HUES6 (cell line): Measurements from ENCODE around the gene HEXIM1.

Source experiments
- H3K27ac ChIP-seq: 2 replicates; pipeline ENCODE4 v1.7.0; 2013; ENCODE audit warnings: low read depth, mild to moderate bottlenecking, low read length, inconsistent platforms
- H3K27me3 ChIP-seq: 2 replicates; pipeline ENCODE4 v1.6.1; 2013; ENCODE audit warnings: low read length; ENCODE audit not compliant: control insufficient read depth, insufficient read depth
- H3K36me3 ChIP-seq: 2 replicates; pipeline ENCODE4 v1.6.1; 2013; ENCODE audit warnings: low read length; ENCODE audit not compliant: control insufficient read depth, insufficient read depth
- H3K4me1 ChIP-seq: 2 replicates; pipeline ENCODE4 v1.6.1; 2013; ENCODE audit warnings: low read length; ENCODE audit not compliant: control insufficient read depth, insufficient read depth
- H3K4me3 ChIP-seq: 2 replicates; pipeline ENCODE4 v1.5.1; 2013; ENCODE audit warnings: low read depth, low read length
- H3K9ac ChIP-seq: one replicate; pipeline ENCODE4 v1.6.1; 2013; ENCODE audit warnings: mild to moderate bottlenecking, low read length
- H3K9me3 ChIP-seq: 2 replicates; pipeline ENCODE4 v1.6.1; 2013; ENCODE audit warnings: low read depth, low read length; ENCODE audit not compliant: control insufficient read depth, insufficient read depth

Gene HEXIM1

DNA sequence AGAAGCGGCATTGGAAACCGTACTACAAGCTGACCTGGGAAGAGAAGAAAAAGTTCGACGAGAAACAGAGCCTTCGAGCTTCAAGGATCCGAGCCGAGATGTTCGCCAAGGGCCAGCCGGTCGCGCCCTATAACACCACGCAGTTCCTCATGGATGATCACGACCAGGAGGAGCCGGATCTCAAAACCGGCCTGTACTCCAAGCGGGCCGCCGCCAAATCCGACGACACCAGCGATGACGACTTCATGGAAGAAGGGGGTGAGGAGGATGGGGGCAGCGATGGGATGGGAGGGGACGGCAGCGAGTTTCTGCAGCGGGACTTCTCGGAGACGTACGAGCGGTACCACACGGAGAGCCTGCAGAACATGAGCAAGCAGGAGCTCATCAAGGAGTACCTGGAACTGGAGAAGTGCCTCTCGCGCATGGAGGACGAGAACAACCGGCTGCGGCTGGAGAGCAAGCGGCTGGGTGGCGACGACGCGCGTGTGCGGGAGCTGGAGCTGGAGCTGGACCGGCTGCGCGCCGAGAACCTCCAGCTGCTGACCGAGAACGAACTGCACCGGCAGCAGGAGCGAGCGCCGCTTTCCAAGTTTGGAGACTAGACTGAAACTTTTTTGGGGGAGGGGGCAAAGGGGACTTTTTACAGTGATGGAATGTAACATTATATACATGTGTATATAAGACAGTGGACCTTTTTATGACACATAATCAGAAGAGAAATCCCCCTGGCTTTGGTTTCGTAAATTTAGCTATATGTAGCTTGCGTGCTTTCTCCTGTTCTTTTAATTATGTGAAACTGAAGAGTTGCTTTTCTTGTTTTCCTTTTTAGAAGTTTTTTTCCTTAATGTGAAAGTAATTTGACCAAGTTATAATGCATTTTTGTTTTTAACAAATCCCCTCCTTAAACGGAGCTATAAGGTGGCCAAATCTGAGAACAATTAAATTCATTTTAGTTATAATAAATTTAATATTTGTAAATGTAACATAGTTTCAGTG lies 1.7 kb downstream of the HEXIM1 start:
- Histone ChIP-seq H3K9me3 (no peaks in the 10 kb centered on the region), H3K4me3 (peak overlapping the region; percentile 93), H3K9ac (peak overlapping the region; percentile 85), H3K27me3 (no peaks in the 10 kb centered on the region), H3K4me1 (peaks cover 12% of the 10 kb centered on the region), H3K27ac (no peak overlapping the region; the same call in 1 of the 2 replicates), H3K36me3 (no peaks in the 10 kb centered on the region)

DNA sequence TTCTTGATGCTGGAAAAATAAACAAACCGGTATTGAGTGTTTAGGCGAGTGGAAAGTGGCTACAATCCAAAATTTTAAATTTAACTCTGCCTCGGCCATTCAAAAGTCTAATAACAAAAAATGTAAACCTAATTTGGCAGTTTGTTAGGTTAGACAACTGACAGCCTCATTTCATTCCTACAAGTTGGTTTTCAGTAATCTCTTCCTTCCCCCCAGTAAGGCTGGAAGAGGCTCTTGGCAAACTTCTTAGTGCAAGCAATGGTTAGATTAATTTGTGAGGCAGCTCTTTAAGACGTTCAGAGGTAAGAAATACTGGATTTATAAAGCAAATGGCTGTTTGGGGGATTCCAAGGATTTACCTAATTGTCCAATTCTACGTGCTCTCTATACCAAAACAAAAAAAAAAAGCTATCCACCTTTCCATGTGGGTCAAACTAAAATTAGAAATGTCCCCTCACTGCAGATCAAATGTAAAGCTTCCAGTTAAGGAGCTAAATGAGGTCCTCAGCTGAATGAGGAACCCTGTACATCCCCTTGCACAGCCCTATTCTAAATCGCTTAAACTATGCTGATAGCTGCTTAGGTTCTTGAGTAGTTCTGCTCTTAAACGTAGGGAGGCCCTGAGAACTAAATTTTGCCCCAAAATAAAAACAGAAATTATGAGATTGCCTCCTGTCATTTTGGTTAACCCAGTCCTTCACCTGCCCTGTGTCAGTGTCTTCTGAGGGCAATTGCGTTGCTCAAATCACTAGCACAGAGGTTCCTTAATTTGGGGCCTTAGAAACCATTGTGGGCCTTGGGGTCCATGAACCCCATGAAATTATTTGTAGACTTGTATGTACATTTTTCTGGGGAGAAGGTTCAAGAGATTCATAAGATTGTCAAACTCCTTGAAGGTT lies 2.9 kb downstream of the HEXIM1 start:
- no peak overlapping the region for H3K27ac ChIP-seq
- no peaks in the 10 kb centered on the region for H3K36me3 ChIP-seq
- H3K4me1 ChIP-seq, result peaks cover 7% of the 10 kb centered on the region; the same call in 1 of the 2 replicates
- no peaks in the 10 kb centered on the region for H3K27me3 ChIP-seq
- peak overlapping the region; percentile 93 for H3K4me3 ChIP-seq
- no peaks in the 10 kb centered on the region for H3K9me3 ChIP-seq
- H3K9ac ChIP-seq, result no peak overlapping the region

DNA sequence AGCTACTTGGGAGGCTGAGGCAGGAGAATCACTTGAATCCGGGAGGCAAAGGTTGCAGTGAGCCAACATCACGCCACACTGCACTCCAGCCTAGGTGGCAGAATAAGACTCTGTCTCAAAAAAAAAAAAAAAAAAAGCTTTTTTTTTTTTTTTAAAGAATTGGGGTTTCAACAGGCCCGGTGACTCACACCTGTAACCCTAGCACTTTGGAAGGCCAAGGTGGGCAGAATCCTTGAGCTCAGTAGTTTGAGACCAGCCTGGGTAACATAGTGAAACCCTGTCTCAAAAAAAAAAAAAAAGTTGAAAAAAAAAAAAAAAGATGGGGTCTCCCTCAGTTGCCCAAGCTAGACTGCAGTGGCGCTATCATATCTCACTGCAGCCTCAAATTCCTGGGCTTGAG lies 6.8 kb downstream of the HEXIM1 start:
- H3K36me3 ChIP-seq, result no peaks in the 10 kb centered on the region
- peaks cover 8% of the 10 kb centered on the region for H3K4me1 ChIP-seq
- H3K27me3 ChIP-seq, result no peaks in the 10 kb centered on the region
- H3K9me3 ChIP-seq, result no peaks in the 10 kb centered on the region
- no peak overlapping the region for H3K9ac ChIP-seq
- H3K4me3 ChIP-seq, result no peak overlapping the region
- no peak overlapping the region for H3K27ac ChIP-seq

DNA sequence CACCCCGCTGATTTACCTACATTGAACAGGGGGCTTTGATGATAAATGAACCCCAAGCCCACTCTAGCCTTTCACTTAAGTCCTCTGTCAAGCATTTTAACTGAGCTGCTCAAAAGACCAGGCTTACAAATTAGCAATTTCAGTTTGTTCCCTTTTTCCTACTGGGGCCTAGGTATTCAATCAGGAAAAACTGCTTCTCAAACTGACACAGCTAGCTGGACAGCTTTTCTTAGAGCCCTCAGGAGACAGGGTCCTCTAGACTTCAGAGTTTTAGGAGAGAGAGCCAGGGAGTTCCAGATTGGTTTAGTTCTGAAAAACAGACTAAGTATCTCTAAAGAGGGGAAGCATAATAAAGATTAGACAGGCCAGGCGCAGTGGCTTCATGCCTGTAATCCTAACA lies 7.2 kb downstream of the HEXIM1 start:
- H3K27me3 ChIP-seq, result no peaks in the 10 kb centered on the region

DNA sequence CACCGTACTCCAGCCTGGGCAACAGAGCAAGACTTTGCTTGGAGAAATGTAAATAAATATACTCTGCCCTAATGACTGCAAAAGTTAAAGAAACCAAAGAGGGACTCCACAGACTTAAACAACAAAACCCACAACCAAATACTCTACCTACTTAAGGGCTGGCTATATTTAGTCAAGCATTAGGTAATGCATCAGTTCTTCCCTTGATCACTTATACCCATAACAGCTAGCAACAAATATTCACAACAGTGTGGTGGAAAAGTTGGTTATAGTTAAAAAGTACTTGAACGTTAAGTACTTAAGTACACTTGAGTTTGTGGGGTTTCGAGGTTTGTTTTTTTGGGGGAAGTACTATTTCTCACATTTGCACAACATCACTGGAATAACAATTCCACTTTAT lies 8.0 kb downstream of the HEXIM1 start:
- Histone ChIP-seq H3K9me3 (no peaks in the 10 kb centered on the region), H3K27ac (no peak overlapping the region), H3K4me3 (no peak overlapping the region), H3K27me3 (no peaks in the 10 kb centered on the region), H3K36me3 (peaks cover 2% of the 10 kb centered on the region; the same call in 1 of the 2 replicates), H3K4me1 (peaks cover 13% of the 10 kb centered on the region), H3K9ac (no peak overlapping the region)

More for the DNA sequence above, 7.2 kb downstream of the HEXIM1 start:
- H3K9ac ChIP-seq, result no peak overlapping the region
- no peaks in the 10 kb centered on the region for H3K9me3 ChIP-seq
- H3K27ac ChIP-seq, result no peak overlapping the region
- peaks cover 12% of the 10 kb centered on the region for H3K4me1 ChIP-seq
- no peak overlapping the region for H3K4me3 ChIP-seq
- H3K36me3 ChIP-seq, result no peaks in the 10 kb centered on the region

DNA sequence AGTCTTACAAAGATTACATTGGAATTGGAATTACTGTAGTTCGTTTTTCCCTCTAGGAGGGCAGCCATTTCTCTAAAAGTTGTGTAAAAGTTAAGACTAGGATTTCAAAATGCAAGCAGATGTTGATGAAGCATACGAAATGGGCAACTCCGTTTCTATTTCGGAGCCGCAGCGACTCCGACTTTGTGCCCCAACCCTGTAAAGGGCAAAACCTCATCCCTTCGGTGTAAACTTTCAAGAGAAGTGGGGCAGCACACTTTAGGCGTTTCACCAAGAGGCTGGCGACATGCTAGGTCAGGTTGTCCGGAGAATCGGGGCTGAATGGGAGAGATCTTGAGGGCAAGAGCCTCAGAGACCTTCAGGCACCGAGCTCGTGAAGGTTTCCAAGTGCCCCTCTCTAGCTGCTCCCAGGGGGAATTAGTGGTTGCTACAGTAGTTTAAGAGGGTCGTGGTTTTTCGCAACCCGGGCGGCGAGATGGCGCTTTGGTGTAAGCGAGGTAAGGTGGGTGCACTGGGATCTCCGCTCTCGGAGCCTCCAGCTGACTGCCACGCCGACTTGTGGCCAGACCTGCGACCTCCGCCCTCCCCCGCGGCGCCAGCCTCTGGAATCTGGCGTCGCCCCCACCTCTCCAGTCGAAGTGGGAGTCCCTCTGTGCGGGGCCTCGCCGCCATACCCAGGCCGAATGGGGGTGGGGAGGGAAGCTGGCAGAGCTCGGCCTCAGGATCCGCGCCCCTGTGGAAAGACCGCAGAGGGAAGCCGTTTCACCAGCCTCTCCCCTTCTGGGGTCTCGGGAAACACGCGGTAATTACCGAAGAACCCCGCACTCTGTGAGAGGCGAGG lies 12.4 kb downstream of the HEXIM1 start:
- Histone ChIP-seq H3K27ac (peak overlapping the region; percentile 100), H3K4me1 (peaks cover 21% of the 10 kb centered on the region), H3K27me3 (no peaks in the 10 kb centered on the region), H3K9ac (peak overlapping the region; percentile 100), H3K4me3 (peak overlapping the region; percentile 92), H3K36me3 (peaks cover 5% of the 10 kb centered on the region), H3K9me3 (no peaks in the 10 kb centered on the region)

DNA sequence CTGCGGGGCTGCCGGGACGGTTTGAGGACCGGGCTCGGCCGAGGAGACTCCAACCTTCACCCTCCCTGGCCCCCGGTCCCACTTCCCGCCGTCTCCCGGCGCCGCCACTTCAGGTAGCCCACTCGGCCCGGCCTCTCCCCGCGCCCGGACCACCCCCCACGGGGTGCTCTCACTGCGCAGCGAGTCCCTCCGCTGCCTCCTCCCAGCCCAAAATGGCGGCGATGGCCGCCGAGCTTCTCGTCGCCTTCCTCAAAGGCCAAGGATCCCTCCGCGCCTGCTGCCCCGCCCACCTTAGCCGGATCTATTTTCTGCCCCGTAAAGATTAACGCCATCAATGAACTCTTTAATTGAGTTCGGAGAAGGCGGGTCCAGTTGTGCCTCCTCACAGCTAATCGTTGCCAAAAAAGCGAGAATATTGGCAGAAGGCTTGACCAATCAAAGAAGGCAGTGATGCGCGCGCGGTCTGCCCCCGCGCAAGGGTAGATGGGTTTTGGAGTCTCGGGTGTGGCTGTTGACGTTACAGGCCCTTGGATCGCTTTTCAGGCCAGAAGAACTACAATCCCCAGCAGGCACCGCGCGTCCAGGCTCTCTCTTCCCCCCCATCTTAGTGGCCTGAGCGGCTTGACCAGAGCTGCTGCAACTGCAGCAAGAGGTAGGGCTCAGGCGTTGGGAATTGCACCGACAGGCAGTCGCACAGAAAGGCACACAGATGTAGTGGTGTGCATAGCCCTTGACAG lies 13.2 kb downstream of the HEXIM1 start, which contains the start of gene HEXIM2:
HEXIM2 (plus strand) TSS at position 588 of the 737 bp plus-strand sequence. CDS start 919 bp downstream, outside the sequence.
- Histone ChIP-seq H3K4me3 (peak within 1 kb of the TSS; percentile 92), H3K9ac (peak within 1 kb of the TSS; percentile 100), H3K4me1 (peaks cover 21% of the 10 kb centered on the region), H3K27me3 (no peaks in the 10 kb centered on the region), H3K36me3 (peaks cover 5% of the 10 kb centered on the region), H3K9me3 (no peaks in the 10 kb centered on the region), H3K27ac (peak within 1 kb of the TSS; percentile 100)

DNA sequence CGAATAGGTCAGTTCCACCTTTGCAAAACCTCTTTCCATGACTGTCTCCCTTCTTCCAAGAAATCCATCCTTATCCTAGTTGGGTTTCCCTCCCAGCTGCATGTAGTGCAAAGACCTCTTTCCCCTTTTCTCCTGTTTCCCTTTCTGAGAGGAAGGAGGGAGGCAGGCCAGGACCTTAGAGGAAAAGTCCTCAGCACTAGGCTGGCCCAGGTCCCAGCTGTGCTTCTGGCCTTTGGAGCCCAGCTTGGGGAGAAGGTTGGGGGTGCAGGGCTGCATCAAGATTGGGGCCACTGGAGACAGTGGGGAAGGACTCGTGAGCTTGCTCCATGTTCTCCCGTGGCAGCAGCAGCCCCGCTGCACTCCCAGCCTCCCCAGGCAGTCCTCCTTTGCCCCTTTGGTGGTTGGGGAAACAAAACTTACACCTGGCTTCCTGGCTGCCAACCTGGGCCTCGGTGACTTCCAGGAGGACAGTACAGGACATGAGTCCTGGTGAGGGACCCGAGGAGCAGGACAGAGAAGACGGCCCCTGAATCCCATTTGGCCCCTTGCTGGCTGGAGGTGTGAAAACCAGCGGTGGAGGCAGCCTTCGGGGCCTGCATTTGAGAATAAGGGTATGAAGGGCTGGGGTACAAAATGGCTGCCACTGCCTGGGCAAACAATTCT lies 13.9 kb downstream of the HEXIM1 start:
- H3K4me1 ChIP-seq, result peaks cover 21% of the 10 kb centered on the region
- peaks cover 5% of the 10 kb centered on the region for H3K36me3 ChIP-seq
- H3K27me3 ChIP-seq, result no peaks in the 10 kb centered on the region
- no peaks in the 10 kb centered on the region for H3K9me3 ChIP-seq
- H3K27ac ChIP-seq, result peak overlapping the region; percentile 1; the same call in 1 of the 2 replicates
- peak overlapping the region; percentile 7 for H3K9ac ChIP-seq
- peak overlapping the region; percentile 57 for H3K4me3 ChIP-seq

DNA sequence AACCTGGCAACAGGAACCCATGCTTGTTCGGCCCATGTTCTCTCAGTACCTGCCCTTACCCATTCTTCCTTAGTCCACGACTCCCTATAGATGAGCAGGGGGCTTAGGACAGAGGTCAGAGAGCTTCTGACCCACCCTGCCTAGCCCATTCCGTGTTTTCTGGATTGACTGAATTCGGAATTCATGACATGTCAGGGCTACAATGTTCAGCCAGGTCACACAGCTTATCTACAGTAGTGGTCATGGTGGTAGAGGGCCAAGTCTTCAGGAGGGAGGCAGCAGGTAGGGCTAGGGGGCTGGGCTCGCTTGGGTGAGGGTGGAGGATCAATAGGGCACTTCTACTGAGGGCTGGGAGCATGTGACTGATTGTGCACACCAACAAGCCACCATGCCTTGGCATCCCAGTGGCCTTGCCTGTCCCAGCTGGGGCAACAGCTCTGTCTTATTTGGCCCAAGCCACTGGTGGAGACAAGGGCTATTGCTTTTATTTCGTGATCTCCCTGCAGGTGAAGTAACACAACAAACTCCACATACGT lies 16.5 kb downstream of the HEXIM1 start:
- Histone ChIP-seq H3K4me3 (no peak overlapping the region), H3K4me1 (peaks cover 19% of the 10 kb centered on the region)

More for the DNA sequence above, 16.5 kb downstream of the HEXIM1 start:
- Histone ChIP-seq H3K27me3 (no peaks in the 10 kb centered on the region), H3K27ac (no peak overlapping the region), H3K9ac (no peak overlapping the region), H3K9me3 (no peaks in the 10 kb centered on the region), H3K36me3 (peaks cover 9% of the 10 kb centered on the region)
